ENCODE data around the gene ITPKB. TPM values are rescaled to one million over a fixed set of nuclear protein-coding genes. Genes with fewer than 3 reads are reported as not detected.
"Not testable (repeated sequence)": the region's sequence is repeated elsewhere in the genome, so short reads cannot be mapped to it uniquely, and the experiment has no call there.

ITPKB gene
- polyA plus RNA-seq, 1 experiment = 2.8 TPM

DNA sequence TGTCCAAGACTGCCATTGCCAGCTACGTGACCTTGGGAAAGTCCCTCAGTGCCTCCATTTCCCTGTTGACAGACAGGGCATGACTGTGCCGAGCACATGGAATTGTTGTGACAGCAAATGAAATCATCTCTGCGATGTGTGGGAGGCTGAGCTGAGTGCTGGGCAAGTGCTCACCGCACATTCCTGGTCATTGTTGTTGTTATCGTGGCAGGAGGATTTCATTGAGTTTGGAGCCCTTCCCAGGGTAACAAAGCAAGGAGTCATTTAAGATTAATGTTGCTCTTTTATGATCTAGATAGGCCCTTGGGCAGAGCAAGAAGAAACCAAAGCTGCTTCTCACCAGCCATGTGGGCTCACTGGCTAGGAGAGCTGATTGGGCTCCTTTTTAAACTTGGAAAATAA is 39.6 kb upstream of the ITPKB start:
- H3K27ac ChIP-seq (ENCODE audit: low read depth, low read length) = peak overlapping the region; percentile 39
- CTCF ChIA-PET = no interaction called here
- H3K9me3 ChIP-seq (ENCODE audit: control insufficient read depth, insufficient read depth, low read length) = no peaks in the 10 kb centered on the region
- H3K27me3 ChIP-seq (ENCODE audit: control insufficient read depth, insufficient read depth, low read length) = peaks cover 9% of the 10 kb centered on the region
- TF ChIP-seq, protein P1, sequence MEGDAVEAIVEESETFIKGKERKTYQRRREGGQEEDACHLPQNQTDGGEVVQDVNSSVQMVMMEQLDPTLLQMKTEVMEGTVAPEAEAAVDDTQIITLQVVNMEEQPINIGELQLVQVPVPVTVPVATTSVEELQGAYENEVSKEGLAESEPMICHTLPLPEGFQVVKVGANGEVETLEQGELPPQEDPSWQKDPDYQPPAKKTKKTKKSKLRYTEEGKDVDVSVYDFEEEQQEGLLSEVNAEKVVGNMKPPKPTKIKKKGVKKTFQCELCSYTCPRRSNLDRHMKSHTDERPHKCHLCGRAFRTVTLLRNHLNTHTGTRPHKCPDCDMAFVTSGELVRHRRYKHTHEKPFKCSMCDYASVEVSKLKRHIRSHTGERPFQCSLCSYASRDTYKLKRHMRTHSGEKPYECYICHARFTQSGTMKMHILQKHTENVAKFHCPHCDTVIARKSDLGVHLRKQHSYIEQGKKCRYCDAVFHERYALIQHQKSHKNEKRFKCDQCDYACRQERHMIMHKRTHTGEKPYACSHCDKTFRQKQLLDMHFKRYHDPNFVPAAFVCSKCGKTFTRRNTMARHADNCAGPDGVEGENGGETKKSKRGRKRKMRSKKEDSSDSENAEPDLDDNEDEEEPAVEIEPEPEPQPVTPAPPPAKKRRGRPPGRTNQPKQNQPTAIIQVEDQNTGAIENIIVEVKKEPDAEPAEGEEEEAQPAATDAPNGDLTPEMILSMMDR (IDR thresholded peaks at IDR 0.05; ENCODE audit: low read depth, low read length) = no peak
- DNase-seq (ENCODE audit: low read depth, low spot score) = peak; percentile 61
- POLR2A ChIA-PET = interaction anchor here (0.7 to 0.8 kb wide), 2 partner anchors 36 to 43 kb away, joined by 3 to 4 read pairs; no protein-coding TSS in a partner anchor
- no peak overlapping the region for H3K4me3 ChIP-seq (ENCODE audit: low read depth, low read length)

GRCh38 chr1:226776975-226777374 is 37.9 kb upstream of the ITPKB start:
- DNase-seq (ENCODE audit: low read depth, low spot score) = no peak
- Histone ChIP-seq H3K4me3 (ENCODE audit: low read depth, low read length) (no peak overlapping the region), H3K27me3 (ENCODE audit: control insufficient read depth, insufficient read depth, low read length) (peaks cover 9% of the 10 kb centered on the region), H3K27ac (ENCODE audit: low read depth, low read length) (no peak overlapping the region), H3K9me3 (ENCODE audit: control insufficient read depth, insufficient read depth, low read length) (no peaks in the 10 kb centered on the region)
- TF ChIP-seq, protein P1 (IDR thresholded peaks at IDR 0.05; ENCODE audit: low read depth, low read length) = no peak
- CTCF ChIA-PET = no interaction called here
- POLR2A ChIA-PET = no interaction called here

DNA sequence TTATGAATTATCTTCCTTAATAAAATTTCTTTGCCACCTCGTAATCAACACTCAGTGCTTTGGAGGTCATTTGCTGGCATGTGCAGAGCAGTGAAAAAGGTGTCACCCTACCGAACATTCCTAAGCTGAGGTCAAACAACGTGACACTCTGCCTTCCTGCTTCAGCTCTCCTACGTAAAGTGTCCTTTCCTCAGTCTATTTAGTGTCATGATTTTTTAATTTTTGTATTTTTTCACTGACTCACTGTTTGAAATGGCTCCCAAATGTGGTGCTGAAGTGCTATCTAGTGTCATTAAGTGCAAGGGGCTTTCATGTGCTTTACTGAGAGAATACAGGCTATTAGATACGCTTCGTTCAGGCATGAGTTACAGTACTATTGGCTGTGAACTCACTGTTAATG is 37.0 kb upstream of the ITPKB start:
- no peak overlapping the region for H3K4me3 ChIP-seq (ENCODE audit: low read depth, low read length)
- ChIA-PET POLR2A (no interaction called here), CTCF (interaction anchor here (0.7 kb wide), 1 partner anchor 52 kb away, joined by 3 read pairs; no protein-coding TSS in a partner anchor)
- H3K9me3 ChIP-seq (ENCODE audit: control insufficient read depth, insufficient read depth, low read length) = no peaks in the 10 kb centered on the region
- no peak for DNase-seq (ENCODE audit: low read depth, low spot score)
- H3K27ac ChIP-seq (ENCODE audit: low read depth, low read length) = no peak overlapping the region
- TF ChIP-seq, protein P1 (IDR thresholded peaks at IDR 0.05; ENCODE audit: low read depth, low read length) = no peak
- peaks cover 10% of the 10 kb centered on the region for H3K27me3 ChIP-seq (ENCODE audit: control insufficient read depth, insufficient read depth, low read length)

DNA sequence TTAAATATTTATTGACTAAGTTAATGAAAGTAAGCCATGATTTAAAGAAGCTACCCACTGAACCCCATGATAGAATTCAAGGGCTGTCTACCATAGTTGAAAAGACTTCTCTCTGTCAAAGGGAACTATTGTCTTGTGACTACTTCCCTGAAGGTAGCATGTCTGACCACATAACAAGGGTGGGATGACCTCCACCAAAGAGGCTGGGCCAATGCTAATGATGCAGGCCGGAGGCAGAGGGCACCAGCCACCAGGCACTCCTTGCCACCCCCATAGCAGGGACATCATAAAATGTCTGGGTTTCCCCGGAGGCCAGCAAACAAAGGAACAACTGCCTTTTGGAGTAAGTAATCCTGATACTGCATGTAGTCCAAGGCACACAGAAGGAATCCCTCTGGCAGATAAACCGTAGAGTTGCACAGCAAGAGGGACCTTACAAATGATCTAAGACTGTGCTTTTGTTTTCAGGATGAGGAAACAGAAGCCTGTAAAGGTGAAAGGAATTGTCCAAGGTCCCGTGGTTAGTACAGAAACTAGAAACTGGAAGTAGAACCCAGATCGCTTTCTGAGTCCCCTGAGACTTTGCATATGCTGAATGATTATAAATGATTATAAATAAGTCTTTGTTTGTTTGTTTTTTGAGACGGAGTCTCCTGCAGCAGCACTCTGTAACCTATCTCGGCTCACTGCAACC is 33.5 kb upstream of the ITPKB start:
- Histone ChIP-seq H3K27me3 (ENCODE audit: control insufficient read depth, insufficient read depth, low read length) (peaks cover 6% of the 10 kb centered on the region), H3K27ac (ENCODE audit: low read depth, low read length) (no peak overlapping the region), H3K9me3 (ENCODE audit: control insufficient read depth, insufficient read depth, low read length) (no peaks in the 10 kb centered on the region), H3K4me3 (ENCODE audit: low read depth, low read length) (no peak overlapping the region)
- ChIA-PET CTCF (interaction anchor here (0.6 kb wide), 1 partner anchor 49 kb away, joined by 3 read pairs; no protein-coding TSS in a partner anchor), POLR2A (no interaction called here)
- DNase-seq (ENCODE audit: low read depth, low spot score) = no peak
- TF ChIP-seq, protein P1 (IDR thresholded peaks at IDR 0.05; ENCODE audit: low read depth, low read length) = no peak

DNA sequence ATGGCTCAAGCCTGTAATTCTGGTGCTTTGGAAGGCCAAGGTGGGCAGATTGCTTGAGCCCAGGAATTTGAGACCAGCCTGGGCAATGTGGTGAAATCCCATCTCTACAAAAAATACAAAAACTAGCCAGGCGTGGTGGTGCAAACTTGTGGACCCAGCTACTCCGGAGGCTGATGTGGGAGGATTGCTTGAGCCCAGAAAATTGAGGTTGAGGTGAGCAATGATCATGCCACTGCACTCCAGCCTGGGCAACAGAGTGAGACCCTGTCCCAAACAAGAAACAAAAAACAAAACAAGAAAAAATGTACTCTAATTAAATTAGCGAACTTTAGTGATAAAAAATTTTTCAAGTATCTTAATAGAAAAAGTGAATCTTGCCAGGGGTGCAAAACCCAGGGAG is 28.1 kb upstream of the ITPKB start:
- H3K27ac ChIP-seq (ENCODE audit: low read depth, low read length); H3K27me3 ChIP-seq (ENCODE audit: control insufficient read depth, insufficient read depth, low read length); DNase-seq (ENCODE audit: low read depth, low spot score); H3K4me3 ChIP-seq (ENCODE audit: low read depth, low read length); POLR2A ChIA-PET; H3K9me3 ChIP-seq (ENCODE audit: control insufficient read depth, insufficient read depth, low read length); CTCF ChIA-PET: not testable (repeated sequence)
